Body of pancreas (tissue), 4 donors: ENCODE results near the gene ADAMTS17. TPM values are rescaled to one million over a fixed set of nuclear protein-coding genes. Genes with fewer than 3 reads are reported as not detected.

ENCODE experiments used
- ATAC-seq: fragments of 150-250 bp; one replicate; pipeline ENCODE4 v1.9.1; 2016
- DNase-seq, 4 donors: peaks; one replicate each; pipeline ENCODE4 v3.0.0-alpha.2; 2019
- H3K27ac ChIP-seq, 4 donors: fragments of 200-600 bp; sonication (generic); 1 replicate in 3 of 4; 2 replicates in 1 of 4; pipeline versions ENCODE4 v1.5.1 to v1.6.1; 2016 to 2019; ENCODE audit warnings: mild to moderate bottlenecking in 1 of 4, mixed read lengths in 1 of 4, moderate library complexity in 1 of 4
- H3K27me3 ChIP-seq, 2 donors: fragments of 200-600 bp; sonication (generic); one replicate each; pipeline ENCODE4 v1.6.0; 2016; ENCODE audit warnings: mild to moderate bottlenecking in 1 of 2
- H3K36me3 ChIP-seq, 2 donors: fragments of 200-600 bp; sonication (generic); replicated peaks in 1 of 2; 2 replicates each; pipeline ENCODE4 v1.5.1; 2016; ENCODE audit warnings: low read depth in 2 of 2; ENCODE audit not compliant: insufficient read depth in 1 of 2
- H3K4me1 ChIP-seq: fragments of 200-600 bp; sonication (generic); one replicate; pipeline ENCODE4 v1.6.0; 2016
- H3K4me3 ChIP-seq, 2 donors: fragments of 200-600 bp; sonication (generic); 1 replicate in 1 of 2; 2 replicates in 1 of 2; pipeline ENCODE4 v1.5.1; 2016 to 2019
- H3K9me3 ChIP-seq, 3 donors: fragments of 200-600 bp; sonication (generic); 1 replicate in 2 of 3; 2 replicates in 1 of 3; pipeline ENCODE4 v1.5.1; 2016
- POLR2A ChIP-seq, 3 donors: fragments of 450-650 bp; IDR thresholded peaks; one replicate each; pipeline ENCODE4 v1.6.1; 2016; ENCODE audit warnings: antibody characterized with exemption in 3 of 3, mild to moderate bottlenecking in 2 of 3
- WGBS, 2 donors: methylation state at CpG; one replicate each; pipeline ENCODE4 v1.1.5; 2017; 5-methylcytosine and 5-hydroxymethylcytosine counted together
- intact Hi-C: fragments of 100-400 bp; cut with DNase I; formaldehyde crosslinking; loops from one replicate; pipeline ENCODE4 v1.15.1; 2023
- total RNA-seq, 2 donors: library from RNA; depleted of rRNA; stranded (reverse); fragments of >200 nt; gene quantifications; one replicate each; pipeline ENCODE4 v1.1.0, GENCODE V29; 2016
- TF ChIP-seq, protein P1 (sequence below), 7 experiments: fragments of 450-650 bp in 4 of 7; fragments of 200-600 bp in 3 of 7; sonication (generic) in 3 of 7; IDR thresholded peaks; one replicate each; pipeline ENCODE4 v1.5.1; 2016 to 2019; ENCODE audit warnings: antibody characterized with exemption in 7 of 7

The ADAMTS17 gene
- total RNA-seq, 2 donors from 2014 or later = 24.6 to 26.0 TPM

DNA sequence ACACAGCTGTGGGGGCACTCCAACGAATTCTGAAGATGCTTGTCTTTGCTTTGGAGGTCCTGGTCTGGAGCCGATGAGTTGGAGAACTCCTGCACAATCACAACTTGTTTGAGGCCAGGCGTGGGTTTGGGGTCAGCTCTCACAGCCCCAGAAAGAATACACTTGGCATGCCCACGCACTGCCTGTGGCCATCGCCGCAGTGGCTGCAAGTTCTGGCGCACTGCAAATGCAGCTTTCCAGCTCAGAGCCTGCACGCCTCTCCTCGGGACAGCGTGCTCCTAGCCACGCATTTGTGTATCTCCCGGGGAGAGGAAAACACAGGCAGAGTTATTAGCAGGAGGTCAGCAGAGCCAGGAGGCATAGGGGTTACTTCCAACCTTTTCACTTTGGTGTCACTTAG, 282.7 kb downstream of the ADAMTS17 start:
- intact Hi-C loops = no loop called here
- Histone ChIP-seq H3K4me3 (no peak overlapping the region), H3K36me3 (no peaks in the 10 kb centered on the region), H3K4me1 (peaks cover 11% of the 10 kb centered on the region), H3K27me3 (no peaks in the 10 kb centered on the region), H3K9me3 (no peaks in the 10 kb centered on the region), H3K27ac (no peak overlapping the region)
- DNase-seq (no peak), ATAC-seq (no peak)
- TF ChIP-seq POLR2A (IDR thresholded peaks at IDR 0.05) = no peak
- TF ChIP-seq, protein P1, sequence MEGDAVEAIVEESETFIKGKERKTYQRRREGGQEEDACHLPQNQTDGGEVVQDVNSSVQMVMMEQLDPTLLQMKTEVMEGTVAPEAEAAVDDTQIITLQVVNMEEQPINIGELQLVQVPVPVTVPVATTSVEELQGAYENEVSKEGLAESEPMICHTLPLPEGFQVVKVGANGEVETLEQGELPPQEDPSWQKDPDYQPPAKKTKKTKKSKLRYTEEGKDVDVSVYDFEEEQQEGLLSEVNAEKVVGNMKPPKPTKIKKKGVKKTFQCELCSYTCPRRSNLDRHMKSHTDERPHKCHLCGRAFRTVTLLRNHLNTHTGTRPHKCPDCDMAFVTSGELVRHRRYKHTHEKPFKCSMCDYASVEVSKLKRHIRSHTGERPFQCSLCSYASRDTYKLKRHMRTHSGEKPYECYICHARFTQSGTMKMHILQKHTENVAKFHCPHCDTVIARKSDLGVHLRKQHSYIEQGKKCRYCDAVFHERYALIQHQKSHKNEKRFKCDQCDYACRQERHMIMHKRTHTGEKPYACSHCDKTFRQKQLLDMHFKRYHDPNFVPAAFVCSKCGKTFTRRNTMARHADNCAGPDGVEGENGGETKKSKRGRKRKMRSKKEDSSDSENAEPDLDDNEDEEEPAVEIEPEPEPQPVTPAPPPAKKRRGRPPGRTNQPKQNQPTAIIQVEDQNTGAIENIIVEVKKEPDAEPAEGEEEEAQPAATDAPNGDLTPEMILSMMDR (IDR thresholded peaks at IDR 0.05) = no peak
- WGBS, 2 donors = 81 to 83% methylated on average over 9 to 12 of the region's 12 CpGs

DNA sequence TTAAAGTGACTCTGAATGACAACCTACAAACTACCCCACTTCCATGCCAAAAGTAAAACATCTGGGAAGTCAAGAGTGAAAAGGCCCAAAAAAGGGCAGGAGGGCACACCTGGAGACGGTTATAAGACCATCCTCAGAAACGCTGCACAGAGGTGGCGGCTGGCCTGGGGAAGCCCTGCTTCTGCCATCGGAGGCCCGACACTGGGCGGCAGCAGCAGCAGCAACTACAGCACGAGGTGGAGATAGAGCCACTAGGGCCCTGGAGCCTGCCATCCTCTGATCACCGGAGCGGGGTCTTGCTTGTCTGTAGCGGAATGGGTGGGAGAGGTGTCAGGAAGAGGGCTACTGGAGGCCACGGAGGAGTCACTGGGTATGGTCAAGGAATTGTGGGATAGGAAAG, 283.3 kb downstream of the ADAMTS17 start:
- H3K9me3 ChIP-seq = no peaks in the 10 kb centered on the region
- DNase-seq = no peak
- H3K4me3 ChIP-seq = no peak overlapping the region
- peaks cover 11% of the 10 kb centered on the region for H3K4me1 ChIP-seq
- no peaks in the 10 kb centered on the region for H3K27me3 ChIP-seq
- H3K36me3 ChIP-seq = no peaks in the 10 kb centered on the region
- ATAC-seq = no peak
- H3K27ac ChIP-seq = no peak overlapping the region
- WGBS, 2 donors = 94 to 97% methylated on average over 11 of the region's 11 CpGs
- no peak for TF ChIP-seq POLR2A (IDR thresholded peaks at IDR 0.05)
- TF ChIP-seq, protein P1 (IDR thresholded peaks at IDR 0.05) = no peak
- intact Hi-C loops = no loop called here

DNA sequence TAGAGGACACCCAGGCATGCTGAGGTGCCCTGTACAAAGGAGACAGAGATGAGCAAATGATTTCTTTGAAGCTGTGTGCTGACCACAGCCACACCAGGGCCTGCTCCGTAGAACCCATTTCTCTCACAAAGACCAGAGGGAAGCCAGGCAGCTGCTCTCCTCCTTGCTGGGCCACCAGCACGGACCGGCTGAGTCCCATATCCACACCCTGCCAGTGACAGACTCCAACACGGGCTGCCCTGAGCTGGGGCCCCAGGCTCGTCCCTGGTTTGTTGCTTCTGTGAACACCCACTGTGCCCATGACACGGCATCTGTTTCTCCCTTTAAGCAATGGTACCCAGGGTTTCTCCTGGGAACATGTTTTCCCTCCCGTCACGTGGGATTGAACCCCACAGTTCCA, 284.5 kb downstream of the ADAMTS17 start:
- no peak for TF ChIP-seq POLR2A (IDR thresholded peaks at IDR 0.05)
- TF ChIP-seq, protein P1 (IDR thresholded peaks at IDR 0.05) = no peak
- ATAC-seq (no peak), DNase-seq (no peak)
- peaks cover 11% of the 10 kb centered on the region for H3K4me1 ChIP-seq
- no peaks in the 10 kb centered on the region for H3K27me3 ChIP-seq
- H3K9me3 ChIP-seq = no peaks in the 10 kb centered on the region
- 92 to 93% methylated on average over 8 of the region's 8 CpGs for WGBS, 2 donors
- H3K27ac ChIP-seq = no peak overlapping the region
- intact Hi-C loops = no loop called here
- no peaks in the 10 kb centered on the region for H3K36me3 ChIP-seq
- H3K4me3 ChIP-seq = no peak overlapping the region

DNA sequence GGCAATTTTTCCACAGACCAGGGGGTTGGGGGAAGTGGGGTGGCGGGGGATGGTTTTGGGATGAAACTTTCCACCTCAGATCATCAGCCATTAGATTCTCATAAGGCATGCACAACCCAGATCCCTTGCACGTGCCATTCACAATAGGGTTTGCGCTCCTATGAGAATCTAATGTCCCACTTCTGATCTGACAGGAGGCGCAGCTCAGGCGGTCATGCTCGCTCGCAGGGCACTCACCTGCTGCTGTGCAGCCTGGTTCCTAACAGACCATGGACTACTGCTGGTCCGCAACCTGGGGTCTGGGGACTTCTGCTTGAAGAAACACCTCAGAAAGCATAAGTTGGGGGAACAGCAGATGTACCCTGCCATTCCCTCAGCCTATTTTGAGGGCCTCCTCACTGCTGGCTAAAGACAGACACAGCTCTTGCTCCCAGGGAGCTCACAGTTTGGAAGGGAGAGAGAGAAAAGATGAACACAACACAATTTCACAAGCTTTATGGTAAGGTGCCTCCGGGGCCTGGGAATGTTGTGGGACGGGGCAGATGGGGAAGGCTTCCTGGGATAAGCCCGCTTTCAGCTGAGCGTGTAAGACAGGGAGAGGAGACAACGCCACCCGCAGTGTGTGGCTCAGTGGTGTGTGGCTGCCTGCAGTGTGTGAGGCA, 285.2 kb downstream of the ADAMTS17 start:
- intact Hi-C loops = no loop called here
- H3K36me3 ChIP-seq = no peaks in the 10 kb centered on the region
- WGBS, 2 donors = 94 to 95% methylated on average over 11 to 14 of the region's 14 CpGs
- no peaks in the 10 kb centered on the region for H3K9me3 ChIP-seq
- DNase-seq = no peak
- H3K27me3 ChIP-seq = no peaks in the 10 kb centered on the region
- no peak overlapping the region for H3K27ac ChIP-seq
- H3K4me1 ChIP-seq = peaks cover 11% of the 10 kb centered on the region
- ATAC-seq = no peak
- no peak for TF ChIP-seq POLR2A (IDR thresholded peaks at IDR 0.05)
- TF ChIP-seq, protein P1 (IDR thresholded peaks at IDR 0.05) = no peak
- no peak overlapping the region for H3K4me3 ChIP-seq

DNA sequence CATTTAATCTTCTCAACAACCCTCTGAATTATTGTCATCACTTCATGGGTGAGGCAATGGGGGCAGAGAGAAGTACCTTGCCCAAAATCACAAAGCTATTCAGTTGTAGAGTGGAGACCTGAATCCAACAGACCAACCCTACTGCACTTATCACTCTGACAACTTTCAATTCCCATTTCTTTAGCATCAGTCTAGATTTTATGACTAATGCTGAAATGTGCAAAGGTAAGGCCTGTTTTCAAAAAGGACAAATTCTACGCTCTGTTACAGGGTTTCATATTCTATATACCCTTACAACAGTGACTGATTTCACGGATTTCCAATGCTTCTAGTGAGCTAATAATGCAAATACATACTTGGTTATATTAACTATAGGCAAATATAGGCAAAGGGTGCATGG, 286.0 kb downstream of the ADAMTS17 start:
- no peaks in the 10 kb centered on the region for H3K9me3 ChIP-seq
- ATAC-seq (no peak), DNase-seq (no peak)
- no peak overlapping the region for H3K27ac ChIP-seq
- 84 to 96% methylated on average over 2 of the region's 2 CpGs for WGBS, 2 donors
- intact Hi-C loops = no loop called here
- no peak overlapping the region for H3K4me3 ChIP-seq
- no peaks in the 10 kb centered on the region for H3K27me3 ChIP-seq
- TF ChIP-seq, protein P1 (IDR thresholded peaks at IDR 0.05) = no peak
- TF ChIP-seq POLR2A (IDR thresholded peaks at IDR 0.05) = no peak
- H3K36me3 ChIP-seq = no peaks in the 10 kb centered on the region
- H3K4me1 ChIP-seq = peaks cover 8% of the 10 kb centered on the region
